Fibroblast of pulmonary artery (primary cell): ENCODE data around the gene NSMCE1.

ENCODE experiments used
- DNase-seq: peaks from one replicate; pipeline ENCODE4 v3.0.0-alpha.2; 2010; ENCODE audit warnings: low read depth
- H3K4me3 ChIP-seq: replicated peaks from 2 replicates; pipeline ENCODE4 v1.5.1; 2011; ENCODE audit warnings: low read depth, mild to moderate bottlenecking, control low read depth, low read length, moderate library complexity
- TF ChIP-seq, protein P1 (sequence below): IDR thresholded peaks from 2 replicates; pipeline ENCODE4 v1.5.1; 2011; ENCODE audit warnings: mild to moderate bottlenecking, control low read depth, low read length, inconsistent platforms; ENCODE audit errors: missing control alignments

The NSMCE1 gene

DNA sequence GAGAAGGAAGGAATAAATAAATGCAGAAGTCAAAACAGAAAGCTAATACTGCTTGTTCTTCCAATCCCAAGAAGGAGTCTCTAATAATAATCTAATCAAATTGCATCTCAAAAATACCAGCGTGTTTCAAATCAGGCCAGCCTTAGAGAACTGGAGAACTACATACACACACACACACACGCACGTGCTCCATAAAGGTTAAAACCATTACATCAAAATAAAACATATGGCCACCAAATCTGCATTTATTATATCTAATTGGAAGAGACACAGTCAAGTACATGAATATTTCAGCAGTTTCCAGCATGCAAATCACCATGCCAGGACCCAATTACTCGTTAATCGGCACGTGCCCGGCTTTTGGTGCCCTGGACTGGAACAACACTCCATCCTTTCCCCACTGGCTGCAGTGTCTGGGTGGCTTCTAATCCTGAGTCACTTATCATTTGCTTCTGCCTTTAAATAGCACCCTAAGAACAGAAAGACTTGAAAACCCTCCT, 85.6 kb downstream of the NSMCE1 start:
- DNase-seq = no peak
- no peak overlapping the region for H3K4me3 ChIP-seq
- TF ChIP-seq, protein P1, sequence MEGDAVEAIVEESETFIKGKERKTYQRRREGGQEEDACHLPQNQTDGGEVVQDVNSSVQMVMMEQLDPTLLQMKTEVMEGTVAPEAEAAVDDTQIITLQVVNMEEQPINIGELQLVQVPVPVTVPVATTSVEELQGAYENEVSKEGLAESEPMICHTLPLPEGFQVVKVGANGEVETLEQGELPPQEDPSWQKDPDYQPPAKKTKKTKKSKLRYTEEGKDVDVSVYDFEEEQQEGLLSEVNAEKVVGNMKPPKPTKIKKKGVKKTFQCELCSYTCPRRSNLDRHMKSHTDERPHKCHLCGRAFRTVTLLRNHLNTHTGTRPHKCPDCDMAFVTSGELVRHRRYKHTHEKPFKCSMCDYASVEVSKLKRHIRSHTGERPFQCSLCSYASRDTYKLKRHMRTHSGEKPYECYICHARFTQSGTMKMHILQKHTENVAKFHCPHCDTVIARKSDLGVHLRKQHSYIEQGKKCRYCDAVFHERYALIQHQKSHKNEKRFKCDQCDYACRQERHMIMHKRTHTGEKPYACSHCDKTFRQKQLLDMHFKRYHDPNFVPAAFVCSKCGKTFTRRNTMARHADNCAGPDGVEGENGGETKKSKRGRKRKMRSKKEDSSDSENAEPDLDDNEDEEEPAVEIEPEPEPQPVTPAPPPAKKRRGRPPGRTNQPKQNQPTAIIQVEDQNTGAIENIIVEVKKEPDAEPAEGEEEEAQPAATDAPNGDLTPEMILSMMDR = no peak

- H3K4me3 ChIP-seq = no peak overlapping the region
- TF ChIP-seq, protein P1 = peak; percentile 10
- no peak for DNase-seq
These were observed 87.4 kb downstream of the NSMCE1 start for GRCh38 chr16:27181019-27181790.

DNA sequence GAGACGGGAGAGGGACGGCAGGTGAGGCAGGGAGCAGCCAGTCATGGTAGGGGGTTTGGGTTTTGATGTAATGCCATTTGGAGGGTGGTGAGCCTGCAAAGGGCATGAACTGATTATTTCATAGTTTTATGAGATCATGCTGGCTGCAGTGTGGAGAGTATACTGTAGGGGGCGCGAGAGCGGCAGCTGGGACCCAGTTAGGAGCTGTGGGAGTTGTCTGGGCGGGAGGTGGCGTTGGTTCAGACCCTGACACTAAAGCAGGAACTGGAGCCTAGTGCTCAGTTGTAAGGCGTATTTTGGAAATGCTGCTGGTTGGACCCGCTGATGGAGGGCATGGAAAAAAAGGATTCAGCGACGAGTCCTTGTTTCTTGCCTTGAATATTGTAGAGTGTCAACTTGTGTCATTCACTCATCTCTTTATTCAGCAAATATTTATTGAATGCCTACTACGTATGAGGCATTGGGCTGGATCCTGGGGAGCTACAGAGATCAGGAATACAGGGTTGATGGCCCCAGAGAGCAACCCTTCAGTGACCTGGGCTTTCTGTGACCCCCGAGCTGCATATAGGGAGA, 89.0 kb downstream of the NSMCE1 start:
- TF ChIP-seq, protein P1 = peak; percentile 93
- no peak overlapping the region for H3K4me3 ChIP-seq
- peak; percentile 71 for DNase-seq

DNA sequence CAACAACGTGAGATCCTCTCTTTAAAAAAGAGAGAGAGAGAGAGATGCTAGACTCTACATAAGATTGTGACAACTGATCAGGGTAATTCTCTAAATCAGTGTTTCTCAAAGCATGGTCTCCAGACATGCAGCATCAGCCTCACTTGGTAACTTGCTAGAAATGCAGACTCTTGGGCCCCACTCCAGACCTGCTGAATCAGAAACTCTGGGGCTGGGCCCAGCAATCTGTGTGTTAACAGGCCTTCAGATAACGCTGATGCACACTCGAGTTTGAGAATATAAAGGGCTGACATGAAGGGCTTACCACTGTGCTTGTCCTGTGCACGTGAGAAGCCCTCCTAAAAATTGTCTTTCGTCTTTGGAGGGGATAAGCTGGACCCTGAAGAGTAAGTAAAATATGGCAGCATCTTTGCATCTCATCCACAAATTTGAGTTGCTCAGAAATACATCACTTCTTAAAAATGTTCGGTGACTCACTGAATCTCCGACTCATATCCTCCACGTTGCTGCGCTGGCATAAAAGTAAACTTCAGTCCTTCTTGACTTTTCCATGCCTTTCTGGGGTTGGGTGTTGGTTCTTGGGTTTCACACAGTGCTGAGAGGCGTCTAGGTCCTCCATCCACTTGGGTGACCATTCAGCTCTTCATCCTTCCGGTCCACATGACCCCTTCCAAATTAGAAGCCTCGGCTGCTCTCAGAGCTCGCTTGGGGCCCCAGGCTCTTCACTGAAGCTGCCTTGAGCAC, 91.4 kb downstream of the NSMCE1 start:
- TF ChIP-seq, protein P1 = no peak
- H3K4me3 ChIP-seq = no peak overlapping the region
- peak; percentile 76 for DNase-seq

- TF ChIP-seq, protein P1 = no peak
- DNase-seq = no peak
- H3K4me3 ChIP-seq = no peak overlapping the region
These were observed 92.7 kb downstream of the NSMCE1 start for GRCh38 chr16:27175888-27176287.
